H9 (cell line): ENCODE data around the gene TMCC1. TPM values are rescaled to one million over a fixed set of nuclear protein-coding genes. Genes with fewer than 3 reads are reported as not detected.
"Not testable (repeated sequence)": the region's sequence is repeated elsewhere in the genome, so short reads cannot be mapped to it uniquely, and the experiment has no call there.

Experiments
- DNase-seq: peaks from one replicate; pipeline ENCODE4 v3.0.0-alpha.2; 2017
- H2AFZ ChIP-seq: one replicate; pipeline ENCODE4 v1.6.1; 2013; ENCODE audit warnings: mild to moderate bottlenecking, low read length, control low read depth, moderate library complexity
- H2AK5ac ChIP-seq: 2 replicates; pipeline ENCODE4 v1.6.1; 2013; ENCODE audit warnings: low read length, control low read depth, mixed read lengths; ENCODE audit not compliant: insufficient read length
- H2BK120ac ChIP-seq: one replicate; pipeline ENCODE4 v1.6.1; 2013; ENCODE audit warnings: low read depth, mild to moderate bottlenecking, low read length, control low read depth, inconsistent platforms; ENCODE audit not compliant: poor library complexity, severe bottlenecking
- H2BK12ac ChIP-seq: 2 replicates; pipeline ENCODE4 v1.6.1; 2013; ENCODE audit warnings: low read length, control low read depth, mixed read lengths, low read depth; ENCODE audit not compliant: insufficient read length
- H2BK15ac ChIP-seq: 2 replicates; pipeline ENCODE4 v1.6.1; 2013; ENCODE audit warnings: low read depth, low read length, control low read depth
- H2BK20ac ChIP-seq: one replicate; pipeline ENCODE4 v1.6.1; 2013; ENCODE audit warnings: low read depth, mild to moderate bottlenecking, low read length, control low read depth, inconsistent platforms; ENCODE audit not compliant: poor library complexity, severe bottlenecking
- H2BK5ac ChIP-seq: 2 replicates; pipeline ENCODE4 v1.6.1; 2013; ENCODE audit warnings: low read length, control low read depth, mixed read lengths; ENCODE audit not compliant: insufficient read length
- H3K14ac ChIP-seq: 2 replicates; pipeline ENCODE4 v1.6.1; 2013; ENCODE audit warnings: low read length, control low read depth; ENCODE audit not compliant: insufficient read depth
- H3K18ac ChIP-seq: 2 replicates; pipeline ENCODE4 v1.6.1; 2013; ENCODE audit warnings: low read depth, mild to moderate bottlenecking, mixed read lengths, low read length, control low read depth; ENCODE audit not compliant: insufficient read length
- H3K23ac ChIP-seq: 2 replicates; pipeline ENCODE4 v1.6.1; 2013; ENCODE audit warnings: low read length, control low read depth, mixed read lengths, low read depth; ENCODE audit not compliant: insufficient read length
- H3K23me2 ChIP-seq: 2 replicates; pipeline ENCODE4 v1.6.1; 2013; ENCODE audit warnings: low read depth, mild to moderate bottlenecking, mixed read lengths, low read length, control low read depth; ENCODE audit not compliant: insufficient read length, poor library complexity, severe bottlenecking
- H3K27ac ChIP-seq: 2 replicates; pipeline ENCODE4 v1.5.1; 2013; ENCODE audit warnings: low read length, control low read depth, mixed read lengths, low read depth; ENCODE audit not compliant: insufficient read length
- H3K27me3 ChIP-seq: 2 replicates; pipeline ENCODE4 v1.6.1; 2013; ENCODE audit warnings: low read length, control low read depth, inconsistent platforms; ENCODE audit not compliant: insufficient read depth
- H3K4ac ChIP-seq: 2 replicates; pipeline ENCODE4 v1.6.1; 2013; ENCODE audit warnings: low read depth, mild to moderate bottlenecking, control low read depth, inconsistent platforms, low read length, moderate library complexity
- H3K4me1 ChIP-seq: 2 replicates; pipeline ENCODE4 v1.6.1; 2013; ENCODE audit warnings: low read length, control low read depth, inconsistent platforms; ENCODE audit not compliant: insufficient read depth
- H3K4me2 ChIP-seq: 2 replicates; pipeline ENCODE4 v1.6.1; 2013; ENCODE audit warnings: low read length, control low read depth, mixed read lengths; ENCODE audit not compliant: insufficient read length, insufficient read depth
- H3K56ac ChIP-seq: 2 replicates; pipeline ENCODE4 v1.6.1; 2013; ENCODE audit warnings: low read depth, mild to moderate bottlenecking, mixed read lengths, low read length, control low read depth; ENCODE audit not compliant: insufficient read length
- H3K79me1 ChIP-seq: 2 replicates; pipeline ENCODE4 v1.6.1; 2013; ENCODE audit warnings: low read depth, mild to moderate bottlenecking, moderate library complexity, low read length, control low read depth, inconsistent platforms; ENCODE audit not compliant: insufficient read depth, poor library complexity, severe bottlenecking
- H3K79me2 ChIP-seq: 2 replicates; pipeline ENCODE4 v1.6.1; 2013; ENCODE audit warnings: low read length, control low read depth, inconsistent platforms; ENCODE audit not compliant: insufficient read depth
- H3K9ac ChIP-seq: 2 replicates; pipeline ENCODE4 v1.6.1; 2013; ENCODE audit warnings: low read length, control low read depth, mixed read lengths; ENCODE audit not compliant: insufficient read length; ENCODE audit errors: extremely low read depth
- H3K9me3 ChIP-seq: one replicate; pipeline ENCODE4 v1.6.1; 2013; ENCODE audit warnings: low read depth, low read length, inconsistent platforms; ENCODE audit not compliant: control insufficient read depth
- H3T11ph ChIP-seq: one replicate; pipeline ENCODE4 v1.6.1; 2013; ENCODE audit warnings: mild to moderate bottlenecking, low read length, control low read depth, inconsistent platforms
- H4K20me1 ChIP-seq: one replicate; pipeline ENCODE4 v1.6.1; 2013; ENCODE audit not compliant: control insufficient read depth, insufficient read length, insufficient read depth
- H4K5ac ChIP-seq: 2 replicates; pipeline ENCODE4 v1.6.1; 2013; ENCODE audit warnings: low read depth, mild to moderate bottlenecking, mixed read lengths, low read length, control low read depth; ENCODE audit not compliant: insufficient read length
- H4K8ac ChIP-seq: replicated peaks from 2 replicates; pipeline ENCODE4 v1.6.1; 2013; ENCODE audit warnings: low read length, control low read depth, mixed read lengths, low read depth; ENCODE audit not compliant: insufficient read length
- H4K91ac ChIP-seq: 2 replicates; pipeline ENCODE4 v1.6.1; 2013; ENCODE audit warnings: low read depth, mild to moderate bottlenecking, moderate library complexity, mixed read lengths, low read length, control low read depth; ENCODE audit not compliant: insufficient read length
- H3K27ac Mint-ChIP-seq, 3 experiments: 2 replicates in 2 of 3; 3 replicates in 1 of 3; pipeline ENCODE4 v1.8.0; 2020 to 2021; ENCODE audit warnings: mixed read lengths in 3 of 3, mild to moderate bottlenecking in 1 of 3, moderate library complexity in 1 of 3
- H3K27me3 Mint-ChIP-seq: 2 replicates; pipeline ENCODE4 v1.8.0; 2021; ENCODE audit warnings: low read depth, mild to moderate bottlenecking, moderate library complexity, mixed read lengths
- H3K36me3 Mint-ChIP-seq, 3 experiments: 2 replicates in 2 of 3; 3 replicates in 1 of 3; pipeline ENCODE4 v1.8.0; 2020 to 2021; ENCODE audit warnings: low read depth in 3 of 3, mixed read lengths in 3 of 3; ENCODE audit not compliant: insufficient read depth in 1 of 3
- H3K4me1 Mint-ChIP-seq, 2 experiments: 2 replicates each; pipeline ENCODE4 v1.8.0; 2020; ENCODE audit warnings: mixed read lengths in 2 of 2
- H3K4me3 Mint-ChIP-seq, 2 experiments: 2 replicates in 1 of 2; 3 replicates in 1 of 2; pipeline ENCODE4 v1.8.0; 2020 to 2021; ENCODE audit warnings: mild to moderate bottlenecking in 2 of 2, mixed read lengths in 2 of 2, moderate library complexity in 1 of 2
- H3K9me3 Mint-ChIP-seq, 2 experiments: 2 replicates in 1 of 2; 3 replicates in 1 of 2; pipeline ENCODE4 v1.8.0; 2020; ENCODE audit warnings: mild to moderate bottlenecking in 2 of 2, mixed read lengths in 2 of 2, moderate library complexity in 1 of 2
- WGBS: extraction: QIAGEN DNeasy Blood & Tissue Kit; methylation state at CpG from one replicate; pipeline ENCODE4 v1.1.7; 2013; ENCODE audit warnings: missing lambda C conversion rate, low lambda C conversion rate, mixed read lengths; ENCODE audit not compliant: insufficient read length; ENCODE audit errors: extremely low coverage; 5-methylcytosine and 5-hydroxymethylcytosine counted together
- total RNA-seq: library from RNA; stranded (reverse); gene quantifications from 2 replicates; pipeline ENCODE4 v1.2.1, GENCODE V29; 2021
- TF ChIP-seq, protein P1 (sequence below): fragments of 200-600 bp; sonication (generic); conservative IDR thresholded peaks from 3 replicates; pipeline ENCODE4 v1.8.0; 2021; ENCODE audit warnings: antibody characterized with exemption, mild to moderate bottlenecking

TMCC1 gene
- total RNA-seq, 1 experiment from 2014 or later, result 24.4 TPM

DNA sequence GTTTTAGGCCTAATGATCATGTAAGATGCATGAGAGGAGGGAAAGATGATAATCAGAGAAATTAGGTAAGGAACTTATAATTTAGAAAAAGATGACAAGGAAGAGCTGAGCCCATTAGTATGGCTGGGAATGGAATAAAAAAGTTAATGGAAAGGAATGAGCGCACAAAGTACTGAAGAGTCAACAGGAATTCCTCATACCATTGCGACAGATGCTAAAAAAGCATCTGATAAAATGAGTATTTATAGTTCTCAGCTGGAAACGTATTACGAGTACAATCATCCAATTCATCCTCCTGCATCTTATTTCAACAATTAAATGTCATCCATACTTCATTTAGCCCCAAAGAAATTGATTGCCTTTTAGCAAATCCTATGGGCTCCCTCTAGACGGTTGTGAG lies 58.9 kb downstream of the TMCC1 start:
- H3K36me3 Mint-ChIP-seq, result peaks cover 0 to under 1% (median 0%) of the 10 kb centered on the region in 3 experiments; a peak in 1 of 7 replicates
- H3K9me3 Mint-ChIP-seq, result no peaks in the 10 kb centered on the region
- Histone ChIP-seq H3K4me1 (peaks cover 4% of the 10 kb centered on the region; the same call in 1 of the 2 replicates), H4K5ac (no peak overlapping the region), H2AK5ac (no peak overlapping the region), H2BK12ac (no peak overlapping the region), H3K56ac (no peak overlapping the region), H3K18ac (no peak overlapping the region), H2BK15ac (no peak overlapping the region), H2BK5ac (no peak overlapping the region), H3K27ac (no peak overlapping the region), H3K23ac (no peak overlapping the region), H3K79me1 (peaks cover 3% of the 10 kb centered on the region), H4K20me1 (no peaks in the 10 kb centered on the region), H3K9ac (no peak overlapping the region), H2BK20ac (no peak overlapping the region), H2AFZ (no peak overlapping the region), H3K23me2 (no peaks in the 10 kb centered on the region), H3T11ph (no peak overlapping the region), H4K8ac (no peak overlapping the region), H2BK120ac (no peak overlapping the region), H3K14ac (no peak overlapping the region), H3K4me2 (no peak overlapping the region), H3K4ac (no peak overlapping the region), H3K27me3 (no peaks in the 10 kb centered on the region), H3K79me2 (no peaks in the 10 kb centered on the region), H4K91ac (no peak overlapping the region), H3K9me3 (no peaks in the 10 kb centered on the region)
- no peak for DNase-seq
- no CpG with 5 or more reads among the region's 5 CpGs for WGBS
- H3K27me3 Mint-ChIP-seq, result no peaks in the 10 kb centered on the region
- H3K27ac Mint-ChIP-seq, result no peak overlapping the region
- peaks cover 20 to 26% of the 10 kb centered on the region in 2 experiments for H3K4me1 Mint-ChIP-seq
- H3K4me3 Mint-ChIP-seq, result no peak overlapping the region
- TF ChIP-seq, protein P1, sequence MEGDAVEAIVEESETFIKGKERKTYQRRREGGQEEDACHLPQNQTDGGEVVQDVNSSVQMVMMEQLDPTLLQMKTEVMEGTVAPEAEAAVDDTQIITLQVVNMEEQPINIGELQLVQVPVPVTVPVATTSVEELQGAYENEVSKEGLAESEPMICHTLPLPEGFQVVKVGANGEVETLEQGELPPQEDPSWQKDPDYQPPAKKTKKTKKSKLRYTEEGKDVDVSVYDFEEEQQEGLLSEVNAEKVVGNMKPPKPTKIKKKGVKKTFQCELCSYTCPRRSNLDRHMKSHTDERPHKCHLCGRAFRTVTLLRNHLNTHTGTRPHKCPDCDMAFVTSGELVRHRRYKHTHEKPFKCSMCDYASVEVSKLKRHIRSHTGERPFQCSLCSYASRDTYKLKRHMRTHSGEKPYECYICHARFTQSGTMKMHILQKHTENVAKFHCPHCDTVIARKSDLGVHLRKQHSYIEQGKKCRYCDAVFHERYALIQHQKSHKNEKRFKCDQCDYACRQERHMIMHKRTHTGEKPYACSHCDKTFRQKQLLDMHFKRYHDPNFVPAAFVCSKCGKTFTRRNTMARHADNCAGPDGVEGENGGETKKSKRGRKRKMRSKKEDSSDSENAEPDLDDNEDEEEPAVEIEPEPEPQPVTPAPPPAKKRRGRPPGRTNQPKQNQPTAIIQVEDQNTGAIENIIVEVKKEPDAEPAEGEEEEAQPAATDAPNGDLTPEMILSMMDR, result no peak

GRCh38 chr3:129831942-129832341 lies 61.6 kb downstream of the TMCC1 start:
- H3K9me3 Mint-ChIP-seq, H3K4me1 ChIP-seq, H4K91ac ChIP-seq, H2AK5ac ChIP-seq, DNase-seq, H2BK5ac ChIP-seq, H4K8ac ChIP-seq, H3K14ac ChIP-seq, H4K5ac ChIP-seq, H3K79me2 ChIP-seq, H3K18ac ChIP-seq, H4K20me1 ChIP-seq, H2BK12ac ChIP-seq, H3K9ac ChIP-seq, H3K27me3 Mint-ChIP-seq, H2BK120ac ChIP-seq, H3K4me2 ChIP-seq, H3K36me3 Mint-ChIP-seq, H3K9me3 ChIP-seq, H3T11ph ChIP-seq, H3K4ac ChIP-seq, H3K27me3 ChIP-seq, H3K23me2 ChIP-seq, H3K27ac ChIP-seq, H2BK20ac ChIP-seq, H3K4me3 Mint-ChIP-seq, H3K79me1 ChIP-seq, H2BK15ac ChIP-seq, H3K56ac ChIP-seq, H2AFZ ChIP-seq, H3K23ac ChIP-seq: not testable (repeated sequence)
- peaks cover 12 to 16% of the 10 kb centered on the region in 2 experiments for H3K4me1 Mint-ChIP-seq
- H3K27ac Mint-ChIP-seq, result peak overlapping the region; percentile 19 to 83 (median 72); a peak in 4 of 7 replicates
- no CpG with 5 or more reads among the region's 6 CpGs for WGBS
